Measurements from ENCODE around the gene FTCD.

DNA sequence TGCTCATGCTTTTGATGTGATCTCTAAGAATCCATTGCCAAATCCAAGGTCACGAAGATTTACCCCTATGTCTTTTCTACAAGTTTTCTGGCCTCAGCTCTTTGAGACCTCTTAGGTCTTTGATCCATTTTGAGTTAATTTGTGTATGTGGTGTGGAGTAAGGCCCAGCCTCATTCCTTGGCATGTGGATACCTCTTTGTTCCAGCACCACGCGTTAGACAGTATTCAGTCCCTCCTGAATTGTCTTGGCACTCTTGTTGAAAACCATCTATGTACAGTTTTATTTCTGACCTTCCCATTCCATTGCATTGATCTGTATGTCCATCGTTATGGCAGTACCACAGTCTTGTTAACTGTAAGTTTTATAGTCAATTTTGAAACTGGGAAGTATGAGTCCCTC is 8.0 kb upstream of the FTCD start:
- TF ChIP-seq, protein P1, sequence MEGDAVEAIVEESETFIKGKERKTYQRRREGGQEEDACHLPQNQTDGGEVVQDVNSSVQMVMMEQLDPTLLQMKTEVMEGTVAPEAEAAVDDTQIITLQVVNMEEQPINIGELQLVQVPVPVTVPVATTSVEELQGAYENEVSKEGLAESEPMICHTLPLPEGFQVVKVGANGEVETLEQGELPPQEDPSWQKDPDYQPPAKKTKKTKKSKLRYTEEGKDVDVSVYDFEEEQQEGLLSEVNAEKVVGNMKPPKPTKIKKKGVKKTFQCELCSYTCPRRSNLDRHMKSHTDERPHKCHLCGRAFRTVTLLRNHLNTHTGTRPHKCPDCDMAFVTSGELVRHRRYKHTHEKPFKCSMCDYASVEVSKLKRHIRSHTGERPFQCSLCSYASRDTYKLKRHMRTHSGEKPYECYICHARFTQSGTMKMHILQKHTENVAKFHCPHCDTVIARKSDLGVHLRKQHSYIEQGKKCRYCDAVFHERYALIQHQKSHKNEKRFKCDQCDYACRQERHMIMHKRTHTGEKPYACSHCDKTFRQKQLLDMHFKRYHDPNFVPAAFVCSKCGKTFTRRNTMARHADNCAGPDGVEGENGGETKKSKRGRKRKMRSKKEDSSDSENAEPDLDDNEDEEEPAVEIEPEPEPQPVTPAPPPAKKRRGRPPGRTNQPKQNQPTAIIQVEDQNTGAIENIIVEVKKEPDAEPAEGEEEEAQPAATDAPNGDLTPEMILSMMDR (IDR thresholded peaks at IDR 0.05): no peak
- TF ChIP-seq POLR2A (IDR thresholded peaks at IDR 0.05): no peak
